H9 (cell line): Measurements from ENCODE around the gene XIRP2. TPM values are rescaled to one million over a fixed set of nuclear protein-coding genes. Genes with fewer than 3 reads are reported as not detected.

ENCODE experiments used
- DNase-seq: peaks from one replicate; pipeline ENCODE4 v3.0.0-alpha.2; 2017
- H2AFZ ChIP-seq: one replicate; pipeline ENCODE4 v1.6.1; 2013; ENCODE audit warnings: mild to moderate bottlenecking, low read length, control low read depth, moderate library complexity
- H2AK5ac ChIP-seq: 2 replicates; pipeline ENCODE4 v1.6.1; 2013; ENCODE audit warnings: low read length, control low read depth, mixed read lengths; ENCODE audit not compliant: insufficient read length
- H2BK120ac ChIP-seq: one replicate; pipeline ENCODE4 v1.6.1; 2013; ENCODE audit warnings: low read depth, mild to moderate bottlenecking, low read length, control low read depth, inconsistent platforms; ENCODE audit not compliant: poor library complexity, severe bottlenecking
- H2BK12ac ChIP-seq: 2 replicates; pipeline ENCODE4 v1.6.1; 2013; ENCODE audit warnings: low read length, control low read depth, mixed read lengths, low read depth; ENCODE audit not compliant: insufficient read length
- H2BK15ac ChIP-seq: 2 replicates; pipeline ENCODE4 v1.6.1; 2013; ENCODE audit warnings: low read depth, low read length, control low read depth
- H2BK20ac ChIP-seq: one replicate; pipeline ENCODE4 v1.6.1; 2013; ENCODE audit warnings: low read depth, mild to moderate bottlenecking, low read length, control low read depth, inconsistent platforms; ENCODE audit not compliant: poor library complexity, severe bottlenecking
- H2BK5ac ChIP-seq: 2 replicates; pipeline ENCODE4 v1.6.1; 2013; ENCODE audit warnings: low read length, control low read depth, mixed read lengths; ENCODE audit not compliant: insufficient read length
- H3K14ac ChIP-seq: 2 replicates; pipeline ENCODE4 v1.6.1; 2013; ENCODE audit warnings: low read length, control low read depth; ENCODE audit not compliant: insufficient read depth
- H3K18ac ChIP-seq: 2 replicates; pipeline ENCODE4 v1.6.1; 2013; ENCODE audit warnings: low read depth, mild to moderate bottlenecking, mixed read lengths, low read length, control low read depth; ENCODE audit not compliant: insufficient read length
- H3K23ac ChIP-seq: 2 replicates; pipeline ENCODE4 v1.6.1; 2013; ENCODE audit warnings: low read length, control low read depth, mixed read lengths, low read depth; ENCODE audit not compliant: insufficient read length
- H3K23me2 ChIP-seq: 2 replicates; pipeline ENCODE4 v1.6.1; 2013; ENCODE audit warnings: low read depth, mild to moderate bottlenecking, mixed read lengths, low read length, control low read depth; ENCODE audit not compliant: insufficient read length, poor library complexity, severe bottlenecking
- H3K27ac ChIP-seq: 2 replicates; pipeline ENCODE4 v1.5.1; 2013; ENCODE audit warnings: low read length, control low read depth, mixed read lengths, low read depth; ENCODE audit not compliant: insufficient read length
- H3K27me3 ChIP-seq: 2 replicates; pipeline ENCODE4 v1.6.1; 2013; ENCODE audit warnings: low read length, control low read depth, inconsistent platforms; ENCODE audit not compliant: insufficient read depth
- H3K4ac ChIP-seq: 2 replicates; pipeline ENCODE4 v1.6.1; 2013; ENCODE audit warnings: low read depth, mild to moderate bottlenecking, control low read depth, inconsistent platforms, low read length, moderate library complexity
- H3K4me1 ChIP-seq: 2 replicates; pipeline ENCODE4 v1.6.1; 2013; ENCODE audit warnings: low read length, control low read depth, inconsistent platforms; ENCODE audit not compliant: insufficient read depth
- H3K4me2 ChIP-seq: 2 replicates; pipeline ENCODE4 v1.6.1; 2013; ENCODE audit warnings: low read length, control low read depth, mixed read lengths; ENCODE audit not compliant: insufficient read length, insufficient read depth
- H3K56ac ChIP-seq: 2 replicates; pipeline ENCODE4 v1.6.1; 2013; ENCODE audit warnings: low read depth, mild to moderate bottlenecking, mixed read lengths, low read length, control low read depth; ENCODE audit not compliant: insufficient read length
- H3K79me1 ChIP-seq: 2 replicates; pipeline ENCODE4 v1.6.1; 2013; ENCODE audit warnings: low read depth, mild to moderate bottlenecking, moderate library complexity, low read length, control low read depth, inconsistent platforms; ENCODE audit not compliant: insufficient read depth, poor library complexity, severe bottlenecking
- H3K79me2 ChIP-seq: 2 replicates; pipeline ENCODE4 v1.6.1; 2013; ENCODE audit warnings: low read length, control low read depth, inconsistent platforms; ENCODE audit not compliant: insufficient read depth
- H3K9ac ChIP-seq: 2 replicates; pipeline ENCODE4 v1.6.1; 2013; ENCODE audit warnings: low read length, control low read depth, mixed read lengths; ENCODE audit not compliant: insufficient read length; ENCODE audit errors: extremely low read depth
- H3K9me3 ChIP-seq: one replicate; pipeline ENCODE4 v1.6.1; 2013; ENCODE audit warnings: low read depth, low read length, inconsistent platforms; ENCODE audit not compliant: control insufficient read depth
- H3T11ph ChIP-seq: one replicate; pipeline ENCODE4 v1.6.1; 2013; ENCODE audit warnings: mild to moderate bottlenecking, low read length, control low read depth, inconsistent platforms
- H4K20me1 ChIP-seq: one replicate; pipeline ENCODE4 v1.6.1; 2013; ENCODE audit not compliant: control insufficient read depth, insufficient read length, insufficient read depth
- H4K5ac ChIP-seq: 2 replicates; pipeline ENCODE4 v1.6.1; 2013; ENCODE audit warnings: low read depth, mild to moderate bottlenecking, mixed read lengths, low read length, control low read depth; ENCODE audit not compliant: insufficient read length
- H4K8ac ChIP-seq: replicated peaks from 2 replicates; pipeline ENCODE4 v1.6.1; 2013; ENCODE audit warnings: low read length, control low read depth, mixed read lengths, low read depth; ENCODE audit not compliant: insufficient read length
- H4K91ac ChIP-seq: 2 replicates; pipeline ENCODE4 v1.6.1; 2013; ENCODE audit warnings: low read depth, mild to moderate bottlenecking, moderate library complexity, mixed read lengths, low read length, control low read depth; ENCODE audit not compliant: insufficient read length
- H3K27ac Mint-ChIP-seq, 3 experiments: 2 replicates in 2 of 3; 3 replicates in 1 of 3; pipeline ENCODE4 v1.8.0; 2020 to 2021; ENCODE audit warnings: mixed read lengths in 3 of 3, mild to moderate bottlenecking in 1 of 3, moderate library complexity in 1 of 3
- H3K27me3 Mint-ChIP-seq: 2 replicates; pipeline ENCODE4 v1.8.0; 2021; ENCODE audit warnings: low read depth, mild to moderate bottlenecking, moderate library complexity, mixed read lengths
- H3K36me3 Mint-ChIP-seq, 3 experiments: 2 replicates in 2 of 3; 3 replicates in 1 of 3; pipeline ENCODE4 v1.8.0; 2020 to 2021; ENCODE audit warnings: low read depth in 3 of 3, mixed read lengths in 3 of 3; ENCODE audit not compliant: insufficient read depth in 1 of 3
- H3K4me1 Mint-ChIP-seq, 2 experiments: 2 replicates each; pipeline ENCODE4 v1.8.0; 2020; ENCODE audit warnings: mixed read lengths in 2 of 2
- H3K4me3 Mint-ChIP-seq, 2 experiments: 2 replicates in 1 of 2; 3 replicates in 1 of 2; pipeline ENCODE4 v1.8.0; 2020 to 2021; ENCODE audit warnings: mild to moderate bottlenecking in 2 of 2, mixed read lengths in 2 of 2, moderate library complexity in 1 of 2
- H3K9me3 Mint-ChIP-seq, 2 experiments: 2 replicates in 1 of 2; 3 replicates in 1 of 2; pipeline ENCODE4 v1.8.0; 2020; ENCODE audit warnings: mild to moderate bottlenecking in 2 of 2, mixed read lengths in 2 of 2, moderate library complexity in 1 of 2
- CTCF ChIP-seq: fragments of 200-600 bp; sonication (generic); conservative IDR thresholded peaks from 3 replicates; pipeline ENCODE4 v1.8.0; 2021; ENCODE audit warnings: antibody characterized with exemption, mild to moderate bottlenecking
- WGBS: extraction: QIAGEN DNeasy Blood & Tissue Kit; methylation state at CpG from one replicate; pipeline ENCODE4 v1.1.7; 2013; ENCODE audit warnings: missing lambda C conversion rate, low lambda C conversion rate, mixed read lengths; ENCODE audit not compliant: insufficient read length; ENCODE audit errors: extremely low coverage; 5-methylcytosine and 5-hydroxymethylcytosine counted together
- total RNA-seq: library from RNA; stranded (reverse); gene quantifications from 2 replicates; pipeline ENCODE4 v1.2.1, GENCODE V29; 2021

Gene XIRP2
- total RNA-seq, 1 experiment from 2014 or later, result 0.07 TPM

GRCh38 chr2:167196461-167197252 is 308.4 kb downstream of the XIRP2 start:
- Histone ChIP-seq H2BK120ac (no peak overlapping the region), H3K27ac (no peak overlapping the region), H4K8ac (no peak overlapping the region), H3K4ac (no peak overlapping the region), H3K79me2 (no peaks in the 10 kb centered on the region), H2BK20ac (no peak overlapping the region), H4K91ac (no peak overlapping the region), H3K9me3 (no peaks in the 10 kb centered on the region), H3K23me2 (no peaks in the 10 kb centered on the region), H2BK15ac (no peak overlapping the region), H3K9ac (no peak overlapping the region), H3K27me3 (no peaks in the 10 kb centered on the region), H2AK5ac (no peak overlapping the region), H3K79me1 (no peaks in the 10 kb centered on the region), H3K56ac (no peak overlapping the region), H3K4me2 (no peak overlapping the region), H4K5ac (no peak overlapping the region), H3K18ac (no peak overlapping the region), H3K14ac (no peak overlapping the region), H2AFZ (no peak overlapping the region), H3K23ac (no peak overlapping the region), H3K4me1 (no peaks in the 10 kb centered on the region), H3T11ph (no peak overlapping the region), H4K20me1 (no peaks in the 10 kb centered on the region), H2BK12ac (no peak overlapping the region), H2BK5ac (no peak overlapping the region)
- H3K4me1 Mint-ChIP-seq, result peaks cover 0 to under 1% of the 10 kb centered on the region in 2 experiments; a peak in 2 of 4 replicates
- H3K36me3 Mint-ChIP-seq, result no peaks in the 10 kb centered on the region
- WGBS, result no CpG with 5 or more reads among the region's 6 CpGs
- DNase-seq, result no peak
- TF ChIP-seq CTCF, result no peak
- H3K9me3 Mint-ChIP-seq, result no peaks in the 10 kb centered on the region
- H3K27ac Mint-ChIP-seq, result no peak overlapping the region
- H3K4me3 Mint-ChIP-seq, result no peak overlapping the region
- H3K27me3 Mint-ChIP-seq, result no peaks in the 10 kb centered on the region
